ENCODE results near the gene CABP7.

The CABP7 gene

DNA sequence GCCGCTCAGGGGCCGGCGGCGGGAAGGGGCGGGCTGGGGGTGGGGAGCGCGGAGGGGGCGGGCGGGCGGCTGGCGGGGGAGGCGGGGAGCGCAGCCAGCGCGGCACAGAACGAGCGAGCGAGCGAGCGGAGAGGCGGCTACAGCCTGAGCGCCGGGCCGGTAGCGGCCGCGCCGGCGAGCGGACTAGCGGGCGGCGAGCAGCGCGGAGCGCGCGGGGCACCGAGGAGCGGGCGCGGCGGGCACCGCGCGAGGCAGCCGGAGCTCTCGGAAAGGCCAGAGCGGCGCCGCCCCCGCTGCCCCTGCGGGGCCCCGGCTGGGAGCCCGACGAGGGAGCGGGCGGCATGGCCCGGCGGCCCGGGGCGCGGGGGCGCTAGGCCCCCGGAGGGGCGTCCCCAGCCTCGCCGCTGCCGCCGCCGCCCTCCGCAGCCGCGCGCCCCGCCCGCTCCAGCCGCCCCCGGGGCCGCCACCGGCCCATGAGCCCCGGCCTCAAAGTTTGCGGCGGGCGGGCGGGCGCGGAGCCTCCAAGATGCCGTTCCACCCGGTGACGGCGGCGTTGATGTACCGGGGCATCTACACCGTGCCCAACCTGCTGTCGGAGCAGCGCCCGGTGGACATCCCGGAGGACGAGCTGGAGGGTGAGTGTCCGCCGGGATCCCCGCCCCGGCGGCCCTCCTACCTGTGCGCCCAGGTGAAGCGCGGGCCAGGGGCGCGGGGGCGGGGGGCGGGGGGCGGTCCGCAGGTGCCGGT lies at the start of gene CABP7:
CABP7 (plus strand) TSS at position 105 of the 747 bp plus-strand sequence; CDS start at position 527, 422 bp downstream.
- no peak for DNase-seq

DNA sequence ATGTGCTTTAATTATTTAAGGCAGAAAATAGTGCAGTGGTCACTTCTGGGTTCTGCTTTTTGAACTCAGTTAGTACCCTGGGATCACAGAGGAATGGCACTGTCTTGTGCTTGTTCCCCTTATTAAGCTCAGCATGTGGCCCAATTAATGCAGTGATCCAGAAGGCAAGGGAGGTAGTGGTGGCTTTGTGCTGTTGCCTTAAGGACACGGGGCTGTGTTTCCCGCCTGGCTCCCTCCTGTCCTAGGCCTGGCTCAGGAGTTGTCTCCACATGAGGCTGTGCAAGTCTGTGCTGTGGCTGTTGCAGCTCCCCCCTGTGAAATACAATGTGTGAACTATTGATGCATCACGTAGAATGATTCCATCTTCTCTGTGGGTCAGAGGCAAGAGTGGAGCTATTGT lies 49.2 kb upstream of the CABP7 start:
- DNase-seq, result no peak

DNA sequence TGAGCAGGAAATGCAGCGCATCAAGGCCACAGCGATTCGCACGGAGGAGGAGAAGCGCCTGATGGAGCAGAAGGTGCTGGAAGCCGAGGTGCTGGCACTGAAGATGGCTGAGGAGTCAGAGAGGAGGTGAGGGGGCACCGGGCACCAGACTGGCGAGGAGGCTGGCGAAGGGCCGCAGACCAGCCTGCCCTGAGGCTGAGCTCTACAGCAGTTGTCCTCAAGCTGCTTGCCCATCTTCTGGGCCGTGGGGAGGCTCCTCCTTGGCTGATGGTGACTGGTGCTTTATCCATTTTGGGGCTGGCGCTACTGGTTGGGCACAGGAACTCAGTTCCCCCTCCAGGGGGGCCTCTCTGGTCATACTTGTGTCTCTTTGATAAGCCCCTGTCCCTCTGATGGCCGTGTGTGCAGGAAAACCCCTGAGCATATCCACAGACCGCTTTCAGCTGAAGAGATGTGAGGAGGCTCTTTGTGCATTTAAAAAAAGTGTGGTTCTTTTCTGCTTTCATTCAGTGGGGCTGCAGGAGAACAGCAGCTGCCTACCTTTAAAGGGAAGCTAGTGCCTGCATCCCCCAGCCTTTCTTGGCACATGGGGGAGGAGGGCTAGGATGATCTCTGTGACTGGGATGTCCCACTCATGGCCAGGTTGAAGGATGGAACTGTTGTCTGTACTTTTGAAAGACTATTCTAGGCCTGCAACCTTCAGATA lies 46.3 kb upstream of the CABP7 start:
- DNase-seq, result no peak

DNA sequence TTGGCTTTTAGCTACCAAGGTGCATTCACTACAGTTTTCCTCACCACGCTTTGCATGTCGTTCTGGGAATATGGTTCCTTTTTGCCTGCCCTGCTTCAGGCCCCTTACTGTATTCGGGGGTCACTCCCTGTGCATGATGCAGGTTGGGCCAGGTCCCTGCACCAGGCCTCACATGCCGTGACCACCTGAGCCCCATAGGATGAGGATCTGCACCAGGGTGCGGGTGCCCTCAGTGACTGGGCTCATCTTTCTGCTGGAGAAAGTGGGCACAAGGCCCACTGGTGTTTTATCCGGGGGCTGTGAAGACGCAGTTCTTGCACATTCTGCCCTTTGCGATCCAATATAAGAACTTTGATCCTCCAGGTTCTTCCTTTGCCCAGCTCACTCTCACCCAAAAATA lies 45.7 kb upstream of the CABP7 start:
- no peak for DNase-seq

DNA sequence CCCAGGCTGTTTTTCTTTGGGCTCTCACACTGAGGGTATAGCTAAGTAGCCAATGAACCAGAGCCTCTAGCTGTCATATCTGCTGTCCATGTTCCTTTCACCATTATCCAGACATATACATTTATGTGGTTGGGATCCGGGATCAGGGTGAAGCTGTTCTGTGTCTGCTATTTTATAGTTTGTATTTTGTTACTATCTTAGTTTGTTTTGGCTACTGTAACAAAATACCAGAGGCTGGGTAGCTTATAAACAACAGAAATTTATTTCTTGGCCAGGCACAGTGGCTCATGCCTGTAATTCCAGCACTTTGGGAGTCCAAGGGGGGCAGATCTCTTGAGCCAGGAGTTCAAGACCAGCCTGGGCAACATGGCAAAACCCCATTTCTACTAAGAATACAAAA lies 40.5 kb upstream of the CABP7 start:
- DNase-seq, result no peak

DNA sequence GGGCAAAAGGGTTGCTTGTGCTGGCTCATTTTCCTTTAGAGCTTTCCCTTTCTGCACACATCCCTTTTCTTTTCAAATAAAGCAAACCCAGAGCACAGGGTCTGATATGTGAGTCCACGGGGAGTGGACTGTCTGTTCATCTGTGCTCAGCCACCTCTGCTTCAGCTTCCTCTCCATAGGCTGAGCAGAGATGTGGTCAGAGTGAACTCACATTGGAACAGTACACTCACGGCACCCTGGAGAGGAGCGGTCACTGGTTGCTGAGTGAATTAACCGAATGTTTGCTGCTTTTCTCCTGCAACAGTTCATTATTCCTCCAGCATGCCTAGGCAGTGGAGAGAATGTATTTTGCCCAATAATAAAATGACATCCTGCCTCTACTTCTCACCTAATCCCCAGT lies 36.3 kb upstream of the CABP7 start:
- DNase-seq, result no peak

DNA sequence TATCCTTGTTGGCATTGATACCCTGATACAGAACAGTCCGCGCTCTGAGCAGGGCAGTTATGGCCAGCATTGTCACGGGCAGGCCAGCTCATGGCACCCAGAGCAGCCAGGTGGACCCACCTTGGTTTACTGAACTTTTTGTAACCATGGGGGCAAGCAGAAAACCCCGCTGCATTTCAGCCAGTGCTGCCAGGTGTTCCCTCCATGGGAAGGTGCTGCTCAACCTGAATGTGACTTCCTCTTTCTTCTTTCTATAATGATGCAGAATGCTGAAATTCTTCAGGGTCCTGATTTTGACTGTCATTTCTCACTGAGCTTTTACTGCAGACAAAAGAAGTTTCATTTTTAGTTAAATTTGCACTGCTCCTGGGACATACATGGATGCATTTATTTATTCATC lies 35.6 kb upstream of the CABP7 start:
- DNase-seq, result no peak

DNA sequence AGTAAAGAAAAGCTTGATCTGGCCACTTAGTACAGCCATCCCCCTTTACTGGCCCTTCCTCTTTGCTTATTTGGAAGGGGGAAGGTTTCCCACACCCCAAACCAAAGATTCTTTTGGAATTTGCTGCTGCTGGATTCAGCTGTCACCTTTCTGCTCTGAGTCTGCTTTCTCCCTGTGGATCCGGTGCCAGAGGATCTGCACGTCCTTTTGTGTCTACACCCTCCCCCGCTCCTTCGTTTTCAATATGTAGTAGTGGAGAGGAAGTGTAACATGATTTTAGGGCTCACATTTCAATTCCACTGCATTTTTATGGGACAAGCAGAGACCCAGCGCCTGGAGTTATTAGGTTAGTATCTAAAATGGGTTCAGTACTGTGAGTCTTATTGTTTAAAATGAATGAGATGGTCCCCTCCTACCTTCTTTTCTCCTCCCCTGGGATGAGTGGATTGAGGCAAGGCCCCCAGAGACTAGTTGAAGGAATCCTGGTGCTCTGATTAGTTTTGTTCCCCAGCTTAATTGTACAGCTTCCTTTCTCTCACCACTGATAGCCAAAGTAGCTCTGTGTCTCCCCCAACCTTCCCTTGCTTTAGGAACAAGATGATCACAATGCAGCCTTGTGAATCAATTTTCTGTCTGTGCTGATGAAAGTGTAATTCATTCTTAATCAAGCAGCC lies 30.5 kb upstream of the CABP7 start:
- no peak for DNase-seq

DNA sequence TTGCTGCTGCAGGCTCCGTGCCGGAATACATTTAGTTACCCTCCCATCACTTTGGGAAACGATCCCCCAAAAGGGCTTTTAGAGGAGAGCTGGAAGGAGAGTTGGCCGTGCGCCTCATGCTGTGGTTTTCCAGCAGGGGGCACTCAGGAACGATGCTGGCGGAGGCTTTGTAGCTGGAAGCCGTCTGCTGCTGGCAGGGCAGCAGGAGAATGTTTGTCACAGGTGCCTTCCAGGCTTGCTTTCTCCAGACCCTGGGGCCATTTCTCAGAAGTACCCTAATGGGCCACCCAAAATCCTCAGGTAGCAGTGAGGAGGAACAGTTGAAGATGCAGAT lies 30.0 kb upstream of the CABP7 start:
- peak; percentile 38 for DNase-seq

DNA sequence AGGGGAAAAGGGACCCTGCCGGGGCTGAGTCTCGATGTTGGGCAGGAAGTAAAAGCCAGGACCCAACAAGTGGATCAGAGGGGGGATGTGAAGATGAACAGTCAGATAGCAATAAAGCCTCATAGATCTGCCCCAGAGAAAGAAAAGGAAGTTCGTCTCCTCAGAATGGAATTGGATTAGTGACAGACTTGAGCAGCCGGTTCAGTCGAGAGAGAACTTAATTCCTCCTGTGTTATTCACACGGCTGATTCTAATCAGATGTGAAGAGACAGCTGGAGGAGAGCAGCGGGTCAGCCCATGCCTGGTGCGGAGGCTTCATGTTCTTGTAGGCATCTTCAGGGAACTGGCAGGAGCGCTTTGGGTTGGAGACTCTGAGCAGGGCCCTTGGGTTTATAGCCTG lies 29.3 kb upstream of the CABP7 start:
- no peak for DNase-seq

DNA sequence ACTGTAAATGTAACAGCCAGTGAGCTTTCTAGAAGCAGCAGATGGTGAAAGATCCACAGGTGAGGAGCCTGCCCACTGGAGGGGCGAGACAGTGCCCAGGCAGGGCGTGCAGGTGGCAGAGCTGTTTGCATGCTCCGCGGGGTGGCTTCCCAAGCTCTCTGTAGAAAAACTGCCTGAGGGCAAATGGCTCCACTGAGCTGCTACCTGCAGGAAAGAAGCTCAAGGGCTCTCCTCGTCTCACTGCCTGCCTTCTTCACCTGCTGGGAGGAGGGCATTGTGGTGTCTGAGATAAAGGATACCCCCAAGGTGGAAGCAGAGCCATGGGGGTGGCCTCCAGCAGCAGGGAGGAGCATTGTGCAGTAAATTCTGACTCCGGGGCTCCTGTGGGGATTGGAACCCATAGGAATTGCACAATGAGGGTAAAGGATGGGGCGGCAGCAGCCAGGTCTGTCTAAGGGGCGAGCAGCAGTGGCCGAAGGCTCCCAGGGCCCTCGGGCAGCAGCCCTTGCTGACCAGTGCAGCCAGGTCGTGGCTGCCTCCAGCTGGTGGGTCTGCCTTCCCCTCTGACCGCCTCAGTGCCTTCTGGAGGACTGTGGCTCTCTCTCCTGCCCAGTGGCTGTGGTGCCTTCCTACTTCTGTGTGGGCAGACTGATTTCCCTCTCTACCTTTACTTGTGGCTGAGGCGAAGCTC lies 28.0 kb upstream of the CABP7 start:
- no peak for DNase-seq

DNA sequence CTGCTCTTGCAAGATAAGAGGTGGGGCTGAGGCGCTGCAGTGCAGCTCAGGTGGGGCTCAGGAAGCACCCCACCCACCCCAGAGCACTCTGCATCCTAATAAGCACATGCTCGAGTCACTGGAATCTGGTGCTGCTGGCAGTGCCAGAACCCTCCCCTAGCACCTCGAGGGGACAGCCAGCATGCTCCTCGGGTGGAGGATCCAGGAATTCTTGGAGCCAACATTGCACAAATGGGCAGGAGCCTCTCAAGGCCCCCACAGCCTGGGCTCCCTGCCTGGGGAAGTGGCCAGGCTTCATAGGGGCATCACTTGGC lies 27.5 kb upstream of the CABP7 start:
- DNase-seq, result no peak

DNA sequence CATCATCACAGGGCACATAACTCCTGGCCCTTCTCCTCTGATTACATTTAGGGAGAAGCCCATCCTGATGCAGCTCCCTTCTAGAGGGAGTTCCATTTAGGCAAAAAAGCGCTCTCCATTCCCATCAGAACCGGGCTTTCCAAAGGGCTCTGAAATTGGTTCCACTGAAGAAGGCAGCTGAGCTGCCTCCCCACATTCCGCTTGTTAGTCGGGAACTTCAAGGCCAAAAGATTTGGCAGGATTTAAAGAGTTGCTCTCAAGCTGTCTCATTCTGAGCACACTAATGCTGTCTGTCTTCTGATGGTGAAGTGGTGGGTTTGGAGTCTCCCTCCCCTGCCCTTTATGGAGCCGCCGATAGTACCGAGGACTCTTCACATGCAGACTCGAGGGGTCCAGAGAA lies 26.6 kb upstream of the CABP7 start:
- DNase-seq, result no peak

DNA sequence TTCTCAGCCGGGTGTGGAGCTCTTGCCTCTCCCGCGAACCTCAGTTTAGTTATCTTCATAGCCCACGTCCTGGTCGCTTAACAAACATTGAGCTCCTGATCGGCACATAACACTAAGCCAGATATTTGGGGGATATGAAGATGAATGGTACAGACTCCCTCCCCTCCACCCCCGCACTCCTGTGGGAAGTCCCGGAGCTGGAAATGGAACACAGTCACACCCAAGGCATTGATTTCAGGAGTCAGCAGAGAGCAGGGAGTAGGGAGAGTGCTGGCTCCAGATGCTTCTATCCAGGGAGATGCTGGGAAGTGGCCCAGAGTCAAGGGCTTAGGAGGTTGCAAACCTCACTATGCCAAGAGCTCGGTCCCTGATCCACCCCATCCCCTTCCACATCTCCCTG lies 26.1 kb upstream of the CABP7 start:
- no peak for DNase-seq

DNA sequence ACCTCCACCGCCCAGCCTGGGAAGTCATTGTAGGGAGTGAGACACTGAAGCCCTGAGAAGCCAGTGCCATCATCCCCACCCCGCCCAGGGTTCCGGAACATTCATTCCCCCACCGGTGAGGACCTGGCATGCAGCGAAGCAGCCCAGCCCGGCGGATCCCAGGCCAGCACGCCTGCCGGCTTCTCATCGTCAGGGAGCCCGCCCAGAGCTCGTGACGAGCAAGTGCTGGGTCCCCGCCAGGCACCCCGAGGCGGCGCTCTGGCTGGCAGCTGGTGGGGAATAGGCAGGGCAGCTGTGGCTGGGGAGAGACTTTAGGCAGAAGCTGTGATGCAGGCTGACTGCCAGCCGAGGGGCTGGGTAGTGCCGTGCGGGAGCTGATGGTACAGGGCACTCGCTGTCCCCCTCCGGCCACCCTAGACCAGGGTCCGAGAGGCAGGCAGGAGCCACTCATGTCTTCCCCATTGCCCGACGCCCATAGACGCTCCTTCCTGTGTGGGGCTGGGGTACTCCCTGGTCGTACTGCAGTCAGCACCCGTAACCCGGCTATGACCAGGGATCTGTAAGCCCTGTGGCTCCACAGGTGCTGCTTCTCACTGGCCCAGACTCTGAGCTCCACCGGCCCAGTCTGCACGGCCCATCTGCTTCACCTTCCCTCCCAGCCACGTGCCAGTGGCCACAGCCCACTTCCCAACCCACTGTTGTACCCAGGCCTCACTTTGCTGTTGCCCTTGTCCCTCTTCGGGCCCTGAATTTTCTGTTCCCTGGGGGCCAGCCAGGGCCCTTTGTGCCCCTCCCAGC lies 24.5 kb upstream of the CABP7 start:
- DNase-seq, result no peak

DNA sequence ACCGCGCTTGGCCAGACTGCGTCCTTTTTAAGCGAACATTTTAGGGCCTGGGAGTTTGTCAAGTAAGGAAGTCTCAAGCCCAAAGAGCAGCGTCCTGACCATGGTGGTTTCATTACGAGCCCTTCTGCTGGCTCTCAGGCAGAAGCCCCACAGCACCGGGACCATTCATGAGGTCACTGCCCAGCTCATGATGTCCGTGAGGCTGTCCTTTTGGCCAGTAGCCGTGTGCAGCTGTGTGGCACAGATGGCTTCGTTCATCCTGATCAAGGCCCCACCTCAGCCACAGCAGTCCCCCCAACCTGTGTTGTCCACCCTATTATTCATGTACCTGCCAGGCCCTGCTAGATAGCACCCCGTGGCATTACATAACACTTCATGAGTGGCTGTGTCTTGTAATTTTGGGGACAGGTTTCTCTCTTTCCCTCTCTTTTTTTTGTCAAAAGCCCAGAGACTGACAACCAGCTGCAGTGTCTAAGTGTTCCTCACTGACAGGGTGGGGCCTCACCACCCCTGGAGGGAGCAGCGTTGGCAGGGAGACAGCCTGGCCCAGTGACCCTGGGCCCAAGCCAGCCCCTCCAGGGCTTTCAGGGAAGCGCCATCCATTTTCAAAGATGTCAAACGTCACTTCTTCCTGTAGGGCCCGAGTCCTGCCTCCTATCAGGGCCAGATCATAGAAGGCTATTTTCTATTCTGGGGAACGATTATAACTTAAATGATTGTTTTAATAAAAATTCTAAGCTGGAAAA lies 21.8 kb upstream of the CABP7 start:
- no peak for DNase-seq

DNA sequence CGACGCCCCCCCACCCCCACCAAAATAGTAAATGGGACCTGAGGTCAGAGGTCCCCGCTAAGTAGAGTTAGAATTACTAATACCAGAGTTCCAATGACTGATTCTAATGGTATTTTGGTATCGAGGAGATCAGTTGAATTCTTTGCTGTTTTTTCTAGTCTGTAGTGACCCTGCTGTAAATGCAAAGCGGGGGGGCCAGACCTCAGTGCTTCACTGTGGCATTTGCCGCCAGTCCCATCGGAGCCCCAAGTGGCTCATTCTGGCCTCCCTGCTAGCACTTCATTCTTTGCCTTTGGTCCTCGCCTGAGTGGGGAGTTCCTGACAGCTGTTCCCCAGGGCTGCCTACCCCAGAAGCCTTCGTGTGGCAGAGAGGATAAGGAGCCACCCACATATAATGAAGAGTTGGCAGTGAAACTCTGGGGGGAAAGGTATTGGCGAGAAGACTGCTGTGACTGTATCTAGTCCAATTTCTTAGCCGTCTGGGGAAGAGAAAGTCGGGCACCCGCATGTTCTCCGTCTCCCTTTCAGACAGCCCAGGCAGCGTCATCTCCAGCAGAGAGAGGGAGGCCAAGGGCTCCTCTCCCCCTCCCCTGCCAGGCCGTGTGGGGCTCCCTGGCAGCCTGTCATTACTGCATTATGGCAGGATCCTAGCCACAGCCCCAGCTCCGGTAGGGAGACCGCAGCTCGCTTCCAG lies 19.4 kb upstream of the CABP7 start:
- DNase-seq, result no peak

DNA sequence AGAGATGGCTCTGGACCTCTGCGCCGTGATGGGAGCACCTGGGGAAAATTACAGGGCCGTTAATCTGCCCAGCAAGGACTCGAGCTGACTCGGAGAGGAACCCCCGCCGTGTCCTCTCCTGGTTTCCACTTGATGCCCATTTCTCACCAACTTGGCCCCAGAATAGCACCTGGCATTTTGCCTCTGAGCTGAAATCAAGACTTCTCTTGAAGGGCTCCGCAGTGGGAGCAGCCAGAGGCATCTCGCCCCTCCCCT lies 19.0 kb upstream of the CABP7 start:
- no peak for DNase-seq

DNA sequence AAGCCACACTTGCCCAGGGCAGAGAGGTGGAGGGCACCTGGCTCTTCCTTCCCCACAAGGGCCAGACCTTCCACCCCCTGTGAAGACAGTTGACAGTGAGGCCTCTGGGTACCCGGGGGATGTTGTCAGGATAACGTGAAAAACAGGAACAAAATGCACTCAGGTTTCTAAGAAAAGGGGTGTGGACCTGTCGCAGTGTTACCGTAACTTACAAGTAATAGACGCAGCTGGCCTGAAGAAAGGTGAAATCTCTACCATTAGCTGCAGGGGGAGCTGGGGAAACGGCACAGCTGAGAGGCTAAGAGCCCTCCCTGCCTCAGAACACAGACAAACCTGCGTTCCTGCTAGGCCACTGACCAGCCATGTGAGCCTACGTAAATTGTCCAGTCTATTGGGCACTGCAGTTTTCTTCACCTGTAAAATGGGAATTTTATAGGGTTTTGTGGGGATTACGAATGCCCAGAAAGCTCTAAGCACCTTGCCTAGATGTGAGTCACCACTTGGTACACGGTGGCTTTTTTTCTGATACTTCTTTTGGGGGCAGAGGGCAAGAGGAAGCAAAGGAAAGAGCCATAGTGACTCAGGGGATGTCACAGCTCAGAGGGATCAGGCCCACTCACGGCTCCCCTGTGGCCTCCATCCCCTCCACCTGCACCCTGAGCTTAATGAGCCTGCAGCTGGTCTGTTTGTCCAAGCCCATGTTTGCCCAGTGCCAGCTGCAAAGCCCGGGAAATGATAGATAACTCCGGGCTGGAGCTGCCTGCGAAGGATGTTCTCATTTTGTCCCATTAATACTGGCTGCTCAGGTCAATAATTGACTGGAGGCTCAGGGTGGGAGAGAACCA lies 18.4 kb upstream of the CABP7 start:
- DNase-seq, result no peak

DNA sequence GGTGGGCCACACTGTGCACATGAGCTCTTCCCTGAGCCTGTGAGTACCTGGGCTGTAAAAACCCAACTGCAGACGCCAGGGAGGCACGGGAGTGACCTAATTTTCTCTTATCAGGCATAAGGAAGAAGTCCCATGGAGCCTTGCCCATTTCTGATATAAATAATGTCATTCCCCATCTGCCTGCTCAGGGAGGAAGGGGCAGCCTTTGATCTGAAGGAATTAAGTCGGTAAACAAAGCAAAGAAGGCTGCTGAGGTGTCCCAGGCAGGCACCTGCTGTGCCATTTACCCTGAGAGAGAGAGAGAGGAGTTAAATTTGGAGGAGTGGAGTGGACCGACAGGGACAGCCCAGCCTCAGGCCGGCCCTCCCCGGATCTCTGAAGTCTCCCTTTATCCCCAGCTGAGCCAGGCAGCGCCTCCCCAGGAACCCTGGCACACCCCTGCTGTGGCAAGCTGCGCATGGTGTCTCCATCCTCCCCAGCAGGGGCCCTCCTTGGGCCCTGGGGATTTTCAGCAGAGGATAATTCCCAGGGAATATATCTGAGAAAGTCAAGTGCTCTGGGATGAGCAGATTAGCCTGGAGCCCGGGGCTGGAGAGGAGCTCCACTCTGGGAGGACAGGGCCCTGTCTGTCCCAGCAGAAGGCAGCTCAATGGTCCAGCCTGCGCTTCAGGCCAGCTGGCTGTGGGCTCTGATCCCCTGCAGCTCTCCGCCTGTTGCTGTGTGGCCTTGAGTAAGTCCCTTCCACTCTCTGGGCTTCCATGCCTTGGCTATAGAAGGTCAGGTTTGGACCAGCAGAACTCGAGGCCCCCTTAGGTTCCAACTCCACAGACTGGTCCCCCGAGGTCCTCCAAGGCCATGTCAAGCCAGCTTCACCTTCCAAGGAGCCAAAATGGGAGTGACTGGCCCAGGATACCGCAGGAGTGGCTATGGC lies 17.5 kb upstream of the CABP7 start:
- no peak for DNase-seq
